ENCODE data around the gene ZNF653. TPM values are rescaled to one million over a fixed set of nuclear protein-coding genes. Genes with fewer than 3 reads are reported as not detected.

The ZNF653 gene
- total and polyA plus RNA-seq, 2 of the 8 experiments (the other 6 are each of a cell fraction or from before 2014, with no cell fraction given), result 7.0 to 7.9 TPM

GRCh38 chr19:11444059-11444458, 61.6 kb downstream of the ZNF653 start (continued):
- TF ChIP-seq E2F6 (IDR thresholded peaks at IDR 0.05), result no peak
- no peak for TF ChIP-seq HDAC2 (IDR thresholded peaks at IDR 0.05; ENCODE audit: borderline replicate concordance in 1 of 2, low read depth in 2 of 2, low read length in 2 of 2)
- TF ChIP-seq CTBP2 (IDR thresholded peaks at IDR 0.05; ENCODE audit: borderline replicate concordance, insufficient read depth, insufficient read length, low read length), result no peak
- no peak for TF ChIP-seq CTCF (IDR thresholded peaks at IDR 0.05; ENCODE audit: control extremely low read depth in 1 of 3, insufficient read depth in 1 of 3, low read depth in 1 of 3, low read length in 3 of 3)
